ENCODE measurements around the gene TMEM128.

DNA sequence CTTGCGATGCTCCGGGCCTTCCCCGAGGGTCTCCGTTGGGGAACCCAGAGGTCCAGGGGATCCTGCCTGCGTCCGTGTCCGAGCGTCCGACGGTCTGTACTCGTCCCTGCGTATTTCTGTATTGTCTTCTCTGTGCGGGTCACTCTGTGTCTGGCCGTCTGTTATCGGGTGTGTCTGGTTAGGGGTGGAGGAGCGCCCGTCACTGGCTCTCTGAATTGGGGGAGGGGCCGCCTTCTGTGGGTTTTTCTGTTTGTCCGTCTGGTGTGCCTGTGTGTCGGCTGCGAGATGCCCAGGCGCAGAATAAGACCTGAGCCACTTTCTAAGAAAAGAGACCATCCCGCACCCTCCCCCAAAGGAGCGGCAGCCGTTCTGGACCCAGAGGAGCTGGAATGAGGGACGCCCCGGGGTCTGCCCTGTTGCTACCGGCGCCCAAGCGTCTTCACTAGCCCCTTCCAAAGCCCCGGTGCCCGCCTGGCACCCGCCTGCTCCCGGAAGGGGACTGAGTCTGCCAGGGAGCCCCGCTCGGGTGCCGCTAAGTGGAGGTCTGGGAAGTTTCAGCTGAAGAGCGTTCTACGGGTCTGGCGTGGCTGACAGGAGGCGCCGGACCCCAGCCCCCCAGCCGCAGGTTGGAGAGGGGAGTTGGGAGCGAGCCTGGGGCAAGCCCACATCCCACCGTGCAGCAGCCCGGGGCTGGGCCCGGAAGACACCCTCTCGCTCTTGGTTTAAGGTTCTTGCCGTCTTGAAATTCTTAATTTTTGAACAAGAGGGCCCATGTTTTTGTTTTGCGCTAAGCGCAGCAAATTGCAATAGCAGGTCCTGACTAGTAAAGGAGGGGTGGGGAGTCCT lies 20.3 kb downstream of the TMEM128 start:
- TF ChIP-seq, protein P1, sequence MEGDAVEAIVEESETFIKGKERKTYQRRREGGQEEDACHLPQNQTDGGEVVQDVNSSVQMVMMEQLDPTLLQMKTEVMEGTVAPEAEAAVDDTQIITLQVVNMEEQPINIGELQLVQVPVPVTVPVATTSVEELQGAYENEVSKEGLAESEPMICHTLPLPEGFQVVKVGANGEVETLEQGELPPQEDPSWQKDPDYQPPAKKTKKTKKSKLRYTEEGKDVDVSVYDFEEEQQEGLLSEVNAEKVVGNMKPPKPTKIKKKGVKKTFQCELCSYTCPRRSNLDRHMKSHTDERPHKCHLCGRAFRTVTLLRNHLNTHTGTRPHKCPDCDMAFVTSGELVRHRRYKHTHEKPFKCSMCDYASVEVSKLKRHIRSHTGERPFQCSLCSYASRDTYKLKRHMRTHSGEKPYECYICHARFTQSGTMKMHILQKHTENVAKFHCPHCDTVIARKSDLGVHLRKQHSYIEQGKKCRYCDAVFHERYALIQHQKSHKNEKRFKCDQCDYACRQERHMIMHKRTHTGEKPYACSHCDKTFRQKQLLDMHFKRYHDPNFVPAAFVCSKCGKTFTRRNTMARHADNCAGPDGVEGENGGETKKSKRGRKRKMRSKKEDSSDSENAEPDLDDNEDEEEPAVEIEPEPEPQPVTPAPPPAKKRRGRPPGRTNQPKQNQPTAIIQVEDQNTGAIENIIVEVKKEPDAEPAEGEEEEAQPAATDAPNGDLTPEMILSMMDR (conservative IDR thresholded peaks at IDR 0.05; ENCODE audit: low read length), result no peak
- TF ChIP-seq EZH2phosphoT487 (IDR thresholded peaks at IDR 0.05; ENCODE audit: borderline replicate concordance), result no peak
